K562 (cell line): Measurements from ENCODE around the gene TXNIP. TPM values are rescaled to one million over a fixed set of nuclear protein-coding genes. Genes with fewer than 3 reads are reported as not detected.

Experiments used
- BDP1 ChIP-seq: IDR thresholded peaks from 3 replicates; pipeline ENCODE4 v1.6.1; 2011; ENCODE audit not compliant: insufficient read length, insufficient read depth
- CBFA2T3 ChIP-seq: fragments of 450-650 bp; IDR thresholded peaks from 2 replicates; pipeline ENCODE4 v1.6.1; 2017
- ETS2 ChIP-seq: IDR thresholded peaks from 2 replicates; pipeline ENCODE4 v1.6.1; 2016; ENCODE audit warnings: borderline replicate concordance, missing genetic modification characterization, mild to moderate bottlenecking, moderate library complexity, missing compliant biosample characterization; ENCODE audit not compliant: poor library complexity, severe bottlenecking
- HDAC8 ChIP-seq: fragments of 450-650 bp; IDR thresholded peaks from 2 replicates; pipeline ENCODE4 v1.6.1; 2016; ENCODE audit warnings: mild to moderate bottlenecking, missing genetic modification characterization, moderate library complexity, missing compliant biosample characterization
- HIVEP1 ChIP-seq: fragments of 250-450 bp; sonication (Bioruptor Pico); IDR thresholded peaks from 2 replicates; pipeline ENCODE4 v1.4.0; 2020; ENCODE audit warnings: mild to moderate bottlenecking
- HLTF ChIP-seq: fragments of 450-650 bp; IDR thresholded peaks from 2 replicates; pipeline ENCODE4 v1.6.1; 2016
- HNRNPL ChIP-seq: fragments of 200-400 bp; formaldehyde crosslinking; IDR thresholded peaks from 2 replicates; pipeline ENCODE4 v1.6.1; 2017; ENCODE audit warnings: low read depth, mild to moderate bottlenecking, low read length
- ILF3 ChIP-seq: fragments of 450-650 bp; IDR thresholded peaks from 2 replicates; pipeline ENCODE4 v1.6.1; 2018; ENCODE audit warnings: antibody characterized with exemption, mild to moderate bottlenecking, moderate library complexity, borderline replicate concordance
- NEUROD1 ChIP-seq: fragments of 150-350 bp; IDR thresholded peaks from 2 replicates; pipeline ENCODE4 v1.6.1; 2014; ENCODE audit warnings: borderline replicate concordance, low read length, low read depth; ENCODE audit not compliant: partially characterized antibody
- PHF8 ChIP-seq: fragments of 200-600 bp; sonication (generic); IDR thresholded peaks from 2 replicates; pipeline ENCODE4 v1.6.1; 2012; ENCODE audit warnings: mixed run types, mild to moderate bottlenecking, inconsistent platforms, low read length, moderate library complexity, borderline replicate concordance
- PRMT5 ChIP-seq: sonication (generic); formaldehyde crosslinking; IDR thresholded peaks from 2 replicates; pipeline ENCODE4 v1.5.0; 2020; ENCODE audit warnings: missing genetic modification reagents
- RBBP5 ChIP-seq: fragments of 200-600 bp; sonication (generic); IDR thresholded peaks from 2 replicates; pipeline ENCODE4 v1.6.1; 2012; ENCODE audit warnings: borderline replicate concordance, mild to moderate bottlenecking, low read length, control low read depth, inconsistent platforms; ENCODE audit not compliant: insufficient read depth, poor library complexity, severe bottlenecking
- SAFB ChIP-seq: fragments of 200-400 bp; formaldehyde crosslinking; IDR thresholded peaks from 2 replicates; pipeline ENCODE4 v1.6.1; 2017; ENCODE audit warnings: low read depth, low read length, borderline replicate concordance
- SIN3B ChIP-seq: fragments of 450-650 bp; IDR thresholded peaks from 2 replicates; pipeline ENCODE4 v1.6.1; 2017; ENCODE audit warnings: low read depth, mild to moderate bottlenecking, moderate library complexity
- SMARCA4 ChIP-seq: fragments of 450-650 bp; IDR thresholded peaks from 2 replicates; pipeline ENCODE4 v1.6.1; 2016
- SP1 ChIP-seq: sonication (generic); formaldehyde crosslinking; IDR thresholded peaks from 2 replicates; pipeline ENCODE4 v1.8.1; 2022; ENCODE audit warnings: mild to moderate bottlenecking, missing genetic modification reagents
- U2AF2 ChIP-seq: fragments of 200-400 bp; formaldehyde crosslinking; optimal IDR thresholded peaks from 2 replicates; pipeline ENCODE3; 2017; ENCODE audit warnings: low read depth, mild to moderate bottlenecking, low read length
- USF1 ChIP-seq: sonication (generic); formaldehyde crosslinking; IDR thresholded peaks from 2 replicates; pipeline ENCODE4 v1.9.0; 2022; ENCODE audit warnings: mild to moderate bottlenecking, missing genetic modification reagents
- ZNF146 ChIP-seq: IDR thresholded peaks from one replicate; pipeline ENCODE4 v1.6.1; 2018; ENCODE audit warnings: missing compliant biosample characterization; ENCODE audit not compliant: unreplicated experiment
- ZNF561 ChIP-seq: fragments of 450-650 bp; formaldehyde crosslinking; conservative IDR thresholded peaks from 2 replicates; pipeline ENCODE4 v1.4.0; 2020; ENCODE audit warnings: mild to moderate bottlenecking, moderate library complexity
- ZNF589 ChIP-seq: fragments of 200-800 bp; sonication (Bioruptor generic); IDR thresholded peaks from 2 replicates; pipeline ENCODE4 v1.6.1; 2016; ENCODE audit warnings: low read depth, missing genetic modification characterization, missing compliant biosample characterization
- polyA plus RNA-seq, 8 experiments: library from polyadenylated mRNA; depleted of rRNA in 4 of 8; stranded (reverse) in 5 of 8; unstranded in 3 of 8; fragments of >200 nt; fragmentation: Nextera tagmentation in 2 of 8; fragmentation: Illumina TruSeq in 1 of 8; extraction: Ambion mirVana in 2 of 8; extraction: Trizol in 1 of 8; gene quantifications; 2 replicates each; pipeline versions ENCODE4 v1.2.1 to v1.2.3, GENCODE V29; 2011 to 2014; ENCODE audit warnings: inconsistent platforms in 1 of 8, missing spikeins in 1 of 8
- total RNA-seq, 7 experiments: library from RNA; depleted of rRNA in 6 of 7; stranded (reverse); fragments of >200 nt in 6 of 7; fragmentation: Illumina TruSeq in 2 of 7; extraction: Trizol in 2 of 7; gene quantifications; 2 replicates each; pipeline versions ENCODE4 v1.2.1 to v1.2.3, GENCODE V29; 2011 to 2021; ENCODE audit warnings: low replicate concordance in 1 of 7
- TF ChIP-seq, protein P1 (sequence below): fragments of 450-650 bp; IDR thresholded peaks from 2 replicates; pipeline ENCODE4 v1.6.1; 2018; ENCODE audit warnings: mild to moderate bottlenecking, low read depth; ENCODE audit not compliant: partially characterized antibody
- TF ChIP-seq, protein P2 (sequence below): fragments of 250-450 bp; sonication (Bioruptor Pico); IDR thresholded peaks from 2 replicates; pipeline ENCODE4 v1.5.0; 2021; ENCODE audit warnings: mild to moderate bottlenecking, borderline replicate concordance

TXNIP gene
- total and polyA plus RNA-seq, 9 of the 15 experiments (the other 6 are each of a cell fraction or from before 2014, with no cell fraction given) = 120 to 499 (median 257) TPM

DNA sequence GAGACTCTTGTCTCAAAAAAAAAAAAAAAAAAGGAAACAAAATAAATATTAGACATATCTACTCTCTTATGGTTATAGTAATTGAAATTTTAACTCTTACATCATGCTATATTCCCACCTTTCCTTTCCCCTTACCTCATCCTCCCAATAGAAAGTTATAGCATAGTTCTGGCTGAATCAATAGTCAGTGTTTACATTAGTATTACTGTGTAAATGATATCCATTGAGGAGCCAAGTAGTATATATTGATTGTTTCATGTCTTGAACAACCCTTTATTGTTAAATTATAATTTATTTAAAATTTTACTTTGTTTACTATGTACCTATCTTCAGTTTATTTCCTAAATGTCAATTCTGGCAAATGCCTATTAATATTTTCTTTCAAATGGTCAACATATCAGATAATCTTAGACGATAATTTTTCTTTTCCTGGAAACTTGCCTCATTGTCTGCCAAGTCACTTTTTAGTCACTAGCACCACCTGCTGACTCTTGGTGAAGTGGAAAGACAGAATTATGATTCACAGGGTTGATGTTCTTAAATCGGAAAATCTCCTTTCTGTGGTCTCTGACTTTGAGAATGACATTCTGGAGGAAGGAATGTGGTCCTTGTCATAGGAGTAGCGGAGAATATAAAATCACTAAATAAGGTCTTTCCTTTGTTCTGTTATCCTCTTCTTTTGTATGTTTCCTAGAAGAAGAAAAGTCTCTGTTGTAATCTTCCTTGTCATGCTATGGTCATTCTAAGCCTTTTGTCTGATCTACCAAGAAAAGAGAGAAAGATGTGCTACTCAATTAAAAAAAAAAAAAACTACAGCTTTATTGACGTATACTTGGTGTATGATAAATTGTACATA is 16.6 kb upstream of the TXNIP start (continued):
- TF ChIP-seq ILF3 = 0 out of 2 replicates have a peak, but pooled peaks have one; percentile 57
- no peak for TF ChIP-seq U2AF2
- TF ChIP-seq SAFB = no peak
- no peak for TF ChIP-seq BDP1
- no peak for TF ChIP-seq ETS2 (tag)
- TF ChIP-seq PRMT5 = no peak
- no peak for TF ChIP-seq SP1 (CRISPR knock-in tag)
- TF ChIP-seq HIVEP1 = no peak
- TF ChIP-seq HLTF = no peak
- TF ChIP-seq CBFA2T3 = no peak
- no peak for TF ChIP-seq ZNF561 (CRISPR knock-in tag)
- TF ChIP-seq NEUROD1 = no peak
- TF ChIP-seq HNRNPL = no peak
- TF ChIP-seq, protein P1, sequence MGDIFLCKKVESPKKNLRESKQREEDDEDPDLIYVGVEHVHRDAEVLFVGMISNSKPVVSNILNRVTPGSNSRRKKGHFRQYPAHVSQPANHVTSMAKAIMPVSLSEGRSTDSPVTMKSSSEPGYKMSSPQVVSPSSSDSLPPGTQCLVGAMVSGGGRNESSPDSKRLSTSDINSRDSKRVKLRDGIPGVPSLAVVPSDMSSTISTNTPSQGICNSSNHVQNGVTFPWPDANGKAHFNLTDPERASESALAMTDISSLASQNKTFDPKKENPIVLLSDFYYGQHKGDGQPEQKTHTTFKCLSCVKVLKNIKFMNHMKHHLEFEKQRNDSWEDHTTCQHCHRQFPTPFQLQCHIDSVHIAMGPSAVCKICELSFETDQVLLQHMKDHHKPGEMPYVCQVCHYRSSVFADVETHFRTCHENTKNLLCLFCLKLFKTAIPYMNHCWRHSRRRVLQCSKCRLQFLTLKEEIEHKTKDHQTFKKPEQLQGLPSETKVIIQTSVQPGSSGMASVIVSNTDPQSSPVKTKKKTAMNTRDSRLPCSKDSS = no peak
- no peak for TF ChIP-seq ZNF589
- TF ChIP-seq PHF8 = no peak
- TF ChIP-seq HDAC8 (tag) = no peak
- peak; percentile 60; the same call in 1 of the 2 replicates for TF ChIP-seq SMARCA4
- no peak for TF ChIP-seq RBBP5
- no peak for TF ChIP-seq ZNF146 (CRISPR knock-in tag)
- TF ChIP-seq USF1 (CRISPR knock-in tag) = no peak
- TF ChIP-seq, protein P2, sequence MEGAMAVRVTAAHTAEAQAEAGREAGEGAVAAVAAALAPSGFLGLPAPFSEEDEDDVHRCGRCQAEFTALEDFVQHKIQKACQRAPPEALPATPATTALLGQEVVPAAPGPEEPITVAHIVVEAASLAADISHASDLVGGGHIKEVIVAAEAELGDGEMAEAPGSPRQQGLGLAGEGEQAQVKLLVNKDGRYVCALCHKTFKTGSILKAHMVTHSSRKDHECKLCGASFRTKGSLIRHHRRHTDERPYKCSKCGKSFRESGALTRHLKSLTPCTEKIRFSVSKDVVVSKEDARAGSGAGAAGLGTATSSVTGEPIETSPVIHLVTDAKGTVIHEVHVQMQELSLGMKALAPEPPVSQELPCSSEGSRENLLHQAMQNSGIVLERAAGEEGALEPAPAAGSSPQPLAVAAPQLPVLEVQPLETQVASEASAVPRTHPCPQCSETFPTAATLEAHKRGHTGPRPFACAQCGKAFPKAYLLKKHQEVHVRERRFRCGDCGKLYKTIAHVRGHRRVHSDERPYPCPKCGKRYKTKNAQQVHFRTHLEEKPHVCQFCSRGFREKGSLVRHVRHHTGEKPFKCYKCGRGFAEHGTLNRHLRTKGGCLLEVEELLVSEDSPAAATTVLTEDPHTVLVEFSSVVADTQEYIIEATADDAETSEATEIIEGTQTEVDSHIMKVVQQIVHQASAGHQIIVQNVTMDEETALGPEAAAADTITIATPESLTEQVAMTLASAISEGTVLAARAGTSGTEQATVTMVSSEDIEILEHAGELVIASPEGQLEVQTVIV (CRISPR knock-in tag) = no peak
- no peak for TF ChIP-seq SIN3B
